OCI-LY1 (cell line): ENCODE data around the gene ARHGDIA.

ENCODE experiments used
- H2AFZ ChIP-seq: fragments of 200-600 bp; sonication (generic), shearing (Covaris generic); 2 replicates; pipeline ENCODE4 v1.6.0; 2014; ENCODE audit warnings: antibody characterized with exemption, mild to moderate bottlenecking, low read length
- H3F3A ChIP-seq: fragments of 200-600 bp; sonication (generic), shearing (Covaris generic); 2 replicates; pipeline ENCODE4 v1.6.0; 2014; ENCODE audit warnings: mild to moderate bottlenecking, antibody characterized with exemption, low read length, moderate library complexity; ENCODE audit not compliant: insufficient read depth
- H3K27ac ChIP-seq: fragments of 200-600 bp; sonication (generic); 2 replicates; pipeline ENCODE4 v1.5.1; 2014; ENCODE audit warnings: low read length, mixed run types, mild to moderate bottlenecking, low read depth; ENCODE audit not compliant: poor library complexity, severe bottlenecking
- H3K27me3 ChIP-seq: fragments of 200-600 bp; sonication (generic); 2 replicates; pipeline ENCODE4 v1.6.0; 2014; ENCODE audit warnings: antibody characterized with exemption, mild to moderate bottlenecking, low read length, moderate library complexity; ENCODE audit not compliant: insufficient read depth
- H3K36me3 ChIP-seq: fragments of 200-600 bp; sonication (generic); 2 replicates; pipeline ENCODE4 v1.6.1; 2014; ENCODE audit warnings: mild to moderate bottlenecking, antibody characterized with exemption, low read length, moderate library complexity, mixed read lengths; ENCODE audit not compliant: insufficient read depth
- H3K4me1 ChIP-seq: fragments of 200-600 bp; sonication (generic); 2 replicates; pipeline ENCODE4 v1.5.1; 2014; ENCODE audit warnings: mild to moderate bottlenecking, low read length, moderate library complexity; ENCODE audit not compliant: insufficient read depth, severe bottlenecking
- H3K4me2 ChIP-seq: fragments of 200-600 bp; sonication (generic), shearing (Covaris generic); 2 replicates; pipeline ENCODE4 v1.6.1; 2014; ENCODE audit warnings: low read length
- H3K4me3 ChIP-seq: fragments of 200-600 bp; sonication (generic); 2 replicates; pipeline ENCODE4 v1.5.1; 2014; ENCODE audit warnings: low read length, low read depth, mild to moderate bottlenecking, mixed read lengths; ENCODE audit not compliant: poor library complexity, severe bottlenecking
- H3K79me2 ChIP-seq: fragments of 200-600 bp; shearing (Covaris generic); 2 replicates; pipeline ENCODE4 v1.6.1; 2016; ENCODE audit warnings: mixed run types, low read length, mixed read lengths; ENCODE audit not compliant: insufficient read depth
- H3K9ac ChIP-seq: fragments of 200-600 bp; sonication (generic), shearing (Covaris generic); 2 replicates; pipeline ENCODE4 v1.6.1; 2014; ENCODE audit warnings: mild to moderate bottlenecking, low read length, mixed read lengths
- H3K9me2 ChIP-seq: fragments of 200-600 bp; sonication (generic), shearing (Covaris generic); 2 replicates; pipeline ENCODE4 v1.6.1; 2014; ENCODE audit warnings: low read depth, mild to moderate bottlenecking, low read length, mixed read lengths
- H3K9me3 ChIP-seq: fragments of 200-600 bp; shearing (Covaris generic); 2 replicates; pipeline ENCODE4 v1.6.1; 2014; ENCODE audit warnings: low read length, mixed read lengths
- H4K20me1 ChIP-seq: fragments of 200-600 bp; sonication (generic), shearing (Covaris generic); 2 replicates; pipeline ENCODE4 v1.6.0; 2016; ENCODE audit warnings: mild to moderate bottlenecking, low read length; ENCODE audit not compliant: insufficient read depth
- CTCF ChIP-seq: fragments of 200-600 bp; sonication (generic), shearing (Covaris generic); IDR thresholded peaks from 2 replicates; pipeline ENCODE4 v1.5.1; 2017; ENCODE audit warnings: mild to moderate bottlenecking, antibody characterized with exemption, low read length, moderate library complexity, mixed read lengths
- EZH2 ChIP-seq: fragments of 200-600 bp; sonication (generic), shearing (Covaris generic); IDR thresholded peaks from 2 replicates; pipeline ENCODE4 v1.8.0; 2017; ENCODE audit warnings: borderline replicate concordance, mixed run types, mild to moderate bottlenecking, antibody characterized with exemption, low read length, moderate library complexity, mixed read lengths

ARHGDIA gene

DNA sequence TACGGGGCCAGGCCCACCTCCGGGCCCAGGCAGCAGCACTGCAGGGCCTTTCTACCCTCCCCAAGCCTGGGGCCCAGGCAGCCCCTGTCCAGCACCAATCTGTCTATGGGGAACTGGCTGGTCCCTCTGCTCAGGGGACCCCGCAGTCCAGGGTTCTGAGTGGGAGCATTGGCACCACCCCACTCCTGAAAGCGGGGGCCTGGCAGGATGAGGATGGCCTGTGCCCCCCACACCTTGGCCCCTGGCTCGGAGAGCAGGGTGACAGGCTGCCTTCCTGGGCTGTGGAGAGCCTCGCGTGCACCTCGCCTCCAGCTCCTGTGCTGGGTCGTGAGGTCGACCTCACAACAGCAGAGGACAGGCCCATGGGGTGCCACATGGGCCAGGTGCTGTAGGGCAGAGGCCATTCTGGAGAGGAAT, 32.3 kb upstream of the ARHGDIA start:
- Histone ChIP-seq H3K36me3 (peaks cover 74% of the 10 kb centered on the region), H3K27ac (no peak overlapping the region), H3K79me2 (no peaks in the 10 kb centered on the region), H3K9me3 (no peaks in the 10 kb centered on the region), H3F3A (no peaks in the 10 kb centered on the region), H3K9me2 (no peaks in the 10 kb centered on the region), H4K20me1 (no peaks in the 10 kb centered on the region), H3K4me2 (no peak overlapping the region), H3K4me1 (peaks cover 9% of the 10 kb centered on the region), H3K9ac (no peak overlapping the region), H3K27me3 (peaks cover 4% of the 10 kb centered on the region; the same call in 1 of the 2 replicates), H3K4me3 (no peak overlapping the region), H2AFZ (no peak overlapping the region)
- no peak for TF ChIP-seq CTCF
- TF ChIP-seq EZH2, result no peak

- no peak overlapping the region for H3K27ac ChIP-seq
- H3K36me3 ChIP-seq, result peaks cover 74% of the 10 kb centered on the region
- peak overlapping the region; percentile 42; the same call in 1 of the 2 replicates for H3K4me2 ChIP-seq
- TF ChIP-seq EZH2 (no peak), CTCF (no peak)
- H3K4me1 ChIP-seq, result peaks cover 9% of the 10 kb centered on the region
- H4K20me1 ChIP-seq, result no peaks in the 10 kb centered on the region
- H3K9ac ChIP-seq, result no peak overlapping the region
- no peak overlapping the region for H3K4me3 ChIP-seq
- peaks cover 4% of the 10 kb centered on the region; the same call in 1 of the 2 replicates for H3K27me3 ChIP-seq
- no peaks in the 10 kb centered on the region for H3F3A ChIP-seq
- H3K9me3 ChIP-seq, result no peaks in the 10 kb centered on the region
- H3K79me2 ChIP-seq, result no peaks in the 10 kb centered on the region
- no peak overlapping the region for H2AFZ ChIP-seq
- H3K9me2 ChIP-seq, result no peaks in the 10 kb centered on the region
Measured at GRCh38 chr17:81902653-81903414, 31.7 kb upstream of the ARHGDIA start.

- H3K27me3 ChIP-seq, result peaks cover 4% of the 10 kb centered on the region; the same call in 1 of the 2 replicates
- no peaks in the 10 kb centered on the region for H3K9me2 ChIP-seq
- peak within 1 kb of the TSS; percentile 42; the same call in 1 of the 2 replicates for H3K4me2 ChIP-seq
- H3K4me3 ChIP-seq, result no peak within 1 kb of the TSS
- H3K4me1 ChIP-seq, result peaks cover 9% of the 10 kb centered on the region
- TF ChIP-seq EZH2 (no peak), CTCF (no peak)
- peaks cover 72% of the 10 kb centered on the region for H3K36me3 ChIP-seq
- no peaks in the 10 kb centered on the region for H4K20me1 ChIP-seq
- H3F3A ChIP-seq, result no peaks in the 10 kb centered on the region
- no peak within 1 kb of the TSS for H2AFZ ChIP-seq
- H3K9me3 ChIP-seq, result no peaks in the 10 kb centered on the region
- H3K27ac ChIP-seq, result no peak within 1 kb of the TSS
- H3K9ac ChIP-seq, result no peak within 1 kb of the TSS
- H3K79me2 ChIP-seq, result no peaks in the 10 kb centered on the region
Measured at GRCh38 chr17:81902023-81902652, 31.0 kb upstream of the ARHGDIA start, which contains the start of gene NPB. NPB (plus strand) TSS chr17:81902238; CDS start chr17:81902278, 40 bp downstream.
